Gastrocnemius medialis (tissue), 4 donors: ENCODE results near the gene PIGR.

Source experiments
- CTCF ChIP-seq, 5 experiments: fragments of 450-650 bp in 3 of 5; fragments of 200-600 bp in 2 of 5; sonication (generic) in 2 of 5; IDR thresholded peaks in 4 of 5; conservative IDR thresholded peaks in 1 of 5; 1 replicate in 4 of 5; 2 replicates in 1 of 5; pipeline ENCODE4 v1.5.1; 2016 to 2019; ENCODE audit warnings: antibody characterized with exemption in 5 of 5, mild to moderate bottlenecking in 3 of 5, moderate library complexity in 3 of 5
- POLR2A ChIP-seq, 2 donors: fragments of 450-650 bp; IDR thresholded peaks; one replicate each; pipeline ENCODE4 v1.6.1; 2017; ENCODE audit warnings: antibody characterized with exemption in 2 of 2, mild to moderate bottlenecking in 2 of 2, moderate library complexity in 2 of 2

DNA sequence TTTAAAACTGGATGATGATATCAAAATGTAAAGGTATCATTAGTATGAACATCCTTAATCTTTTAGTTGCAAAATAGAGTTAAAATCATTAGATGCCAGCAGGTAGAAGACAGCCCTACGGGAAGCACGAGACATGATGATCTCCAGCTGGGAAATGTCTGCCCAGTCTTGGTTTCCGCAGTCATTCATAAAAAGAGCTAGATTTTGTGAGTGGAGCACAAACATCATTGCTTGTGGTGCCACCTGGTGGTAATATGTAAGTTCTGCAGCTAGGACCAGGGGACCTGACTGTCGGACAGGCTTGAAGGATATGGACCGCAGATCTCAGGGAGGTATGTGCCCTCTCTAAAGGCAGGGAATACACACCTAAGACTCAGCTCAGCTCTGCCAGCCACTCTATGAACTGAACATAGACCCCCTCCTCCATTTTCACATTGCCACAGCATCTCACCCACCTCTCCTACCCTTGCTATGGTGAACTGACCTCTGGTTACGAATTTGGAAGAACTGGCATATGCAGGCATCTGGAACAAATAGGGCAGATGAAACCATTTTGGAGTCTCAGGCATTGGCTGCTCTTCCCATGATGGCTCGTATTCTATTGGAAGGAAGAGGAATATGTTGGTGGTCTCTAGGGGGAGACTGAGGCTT is 33.7 kb downstream of the PIGR start:
- TF ChIP-seq CTCF (IDR thresholded peaks at IDR 0.05 in 4 of 5, conservative IDR thresholded peaks at IDR 0.05 in 1 of 5) (peak; percentile 76 to 88 (median 87)), POLR2A (IDR thresholded peaks at IDR 0.05) (no peak)
